Measurements from ENCODE around the gene LRCOL1. TPM values are rescaled to one million over a fixed set of nuclear protein-coding genes. Genes with fewer than 3 reads are reported as not detected.

The LRCOL1 gene
- total RNA-seq, 1 donor from 2014 or later: not detected

DNA sequence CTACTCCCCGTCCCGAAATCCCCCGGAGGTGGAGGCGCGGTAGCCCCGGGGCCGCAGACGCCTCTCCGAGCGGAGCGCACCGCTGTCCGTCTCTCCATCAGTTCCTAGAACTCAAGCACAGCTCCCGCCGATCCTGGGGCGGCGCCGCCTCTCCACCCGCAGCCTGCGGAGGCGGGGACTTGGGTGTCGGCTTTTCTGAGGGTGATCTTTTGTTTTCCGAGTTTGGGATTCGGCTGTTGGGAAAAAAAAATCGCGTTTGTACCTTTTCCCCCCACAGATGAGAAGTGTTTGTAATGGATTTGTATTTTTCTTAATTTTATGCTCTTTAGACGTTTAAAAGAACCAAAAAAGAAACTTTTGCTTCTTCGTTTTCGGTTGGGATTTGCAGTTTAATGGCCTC, 26.6 kb downstream of the LRCOL1 start:
- TF ChIP-seq POLR2AphosphoS5 (IDR thresholded peaks at IDR 0.05; ENCODE audit: insufficient read depth in 1 of 2, low read depth in 1 of 2) (no peak), POLR2A (IDR thresholded peaks at IDR 0.05) (no peak)
- TF ChIP-seq, protein P1, sequence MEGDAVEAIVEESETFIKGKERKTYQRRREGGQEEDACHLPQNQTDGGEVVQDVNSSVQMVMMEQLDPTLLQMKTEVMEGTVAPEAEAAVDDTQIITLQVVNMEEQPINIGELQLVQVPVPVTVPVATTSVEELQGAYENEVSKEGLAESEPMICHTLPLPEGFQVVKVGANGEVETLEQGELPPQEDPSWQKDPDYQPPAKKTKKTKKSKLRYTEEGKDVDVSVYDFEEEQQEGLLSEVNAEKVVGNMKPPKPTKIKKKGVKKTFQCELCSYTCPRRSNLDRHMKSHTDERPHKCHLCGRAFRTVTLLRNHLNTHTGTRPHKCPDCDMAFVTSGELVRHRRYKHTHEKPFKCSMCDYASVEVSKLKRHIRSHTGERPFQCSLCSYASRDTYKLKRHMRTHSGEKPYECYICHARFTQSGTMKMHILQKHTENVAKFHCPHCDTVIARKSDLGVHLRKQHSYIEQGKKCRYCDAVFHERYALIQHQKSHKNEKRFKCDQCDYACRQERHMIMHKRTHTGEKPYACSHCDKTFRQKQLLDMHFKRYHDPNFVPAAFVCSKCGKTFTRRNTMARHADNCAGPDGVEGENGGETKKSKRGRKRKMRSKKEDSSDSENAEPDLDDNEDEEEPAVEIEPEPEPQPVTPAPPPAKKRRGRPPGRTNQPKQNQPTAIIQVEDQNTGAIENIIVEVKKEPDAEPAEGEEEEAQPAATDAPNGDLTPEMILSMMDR (IDR thresholded peaks at IDR 0.05): no peak
- intact Hi-C loops (cut with DNase I): no loop called here
- H3K27me3 ChIP-seq: no peaks in the 10 kb centered on the region
- no peak for DNase-seq (ENCODE audit: extremely low spot score in 2 of 2)
- H3K4me3 ChIP-seq: peak overlapping the region; percentile 15 to 50
- H3K27ac ChIP-seq: no peak overlapping the region
- H3K36me3 ChIP-seq: peaks cover 0 to 6% of the 10 kb centered on the region in 2 donors
- no peaks in the 10 kb centered on the region for H3K4me1 ChIP-seq
- H3K9me3 ChIP-seq: no peaks in the 10 kb centered on the region

DNA sequence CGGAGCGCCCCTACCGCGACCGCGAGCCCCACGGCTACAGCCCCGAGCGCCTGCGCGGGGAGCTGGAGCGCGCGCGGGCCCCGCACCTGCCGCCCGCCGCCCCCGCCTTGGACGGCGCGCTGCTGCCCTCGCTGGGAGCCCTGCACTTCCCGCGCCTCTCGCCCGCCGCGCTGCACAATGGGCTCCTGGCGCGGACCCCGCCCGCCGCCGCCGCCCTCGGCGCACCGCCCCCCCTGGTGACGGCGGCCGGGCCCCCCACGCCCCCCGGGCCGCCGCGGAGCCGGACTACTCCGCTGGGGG, 27.0 kb downstream of the LRCOL1 start:
- intact Hi-C loops (cut with DNase I): no loop called here
- no peaks in the 10 kb centered on the region for H3K9me3 ChIP-seq
- no peaks in the 10 kb centered on the region for H3K27me3 ChIP-seq
- H3K36me3 ChIP-seq: peaks cover 0 to 6% of the 10 kb centered on the region in 2 donors
- no peak for TF ChIP-seq POLR2AphosphoS5 (IDR thresholded peaks at IDR 0.05; ENCODE audit: insufficient read depth in 1 of 2, low read depth in 1 of 2)
- TF ChIP-seq, protein P1 (IDR thresholded peaks at IDR 0.05): no peak
- no peak for TF ChIP-seq POLR2A (IDR thresholded peaks at IDR 0.05)
- no peaks in the 10 kb centered on the region for H3K4me1 ChIP-seq
- no peak for DNase-seq (ENCODE audit: extremely low spot score in 2 of 2)
- H3K27ac ChIP-seq: no peak overlapping the region
- H3K4me3 ChIP-seq: peak overlapping the region; percentile 45 to 50

DNA sequence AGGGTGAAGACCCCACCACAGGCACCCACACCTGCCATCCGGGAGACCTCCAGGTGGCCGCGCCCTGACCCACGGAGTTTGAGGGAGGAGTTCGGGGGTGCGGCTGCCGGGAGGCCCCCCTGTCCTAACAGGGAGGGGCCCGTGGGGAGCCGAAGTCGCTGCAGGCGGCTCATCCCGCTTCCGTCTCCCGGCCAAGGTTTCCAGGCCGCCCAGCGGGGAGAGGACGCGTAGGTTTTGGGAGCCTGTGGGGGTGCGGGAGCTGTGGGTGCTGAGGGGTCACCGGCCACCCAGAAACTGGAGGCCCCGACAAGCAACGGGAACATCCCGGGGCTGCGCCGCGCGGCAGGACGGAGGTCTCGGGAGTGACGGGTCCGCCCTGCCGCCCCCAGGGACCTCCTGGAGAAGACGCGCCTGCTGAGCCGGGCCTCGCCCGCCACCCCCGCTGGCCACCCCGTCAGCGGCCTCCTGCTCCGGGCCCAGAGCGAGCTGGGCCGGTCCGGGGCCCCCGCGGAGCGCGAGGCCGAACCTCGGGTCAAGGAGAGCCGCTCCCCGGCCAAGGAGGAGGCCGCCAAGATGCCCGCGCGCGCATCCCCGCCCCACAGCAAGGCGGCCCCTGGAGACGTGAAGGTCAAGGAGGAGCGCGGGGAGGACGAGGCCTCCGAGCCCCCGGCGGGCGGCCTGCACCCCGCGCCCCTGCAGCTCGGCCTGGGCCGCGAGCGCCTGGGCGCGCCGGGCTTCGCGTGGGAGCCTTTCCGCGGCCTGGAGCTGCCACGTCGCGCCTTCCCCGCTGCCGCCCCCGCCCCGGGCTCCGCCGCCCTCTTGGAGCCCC, 27.6 kb downstream of the LRCOL1 start:
- peak overlapping the region; percentile 45 for H3K27ac ChIP-seq

DNA sequence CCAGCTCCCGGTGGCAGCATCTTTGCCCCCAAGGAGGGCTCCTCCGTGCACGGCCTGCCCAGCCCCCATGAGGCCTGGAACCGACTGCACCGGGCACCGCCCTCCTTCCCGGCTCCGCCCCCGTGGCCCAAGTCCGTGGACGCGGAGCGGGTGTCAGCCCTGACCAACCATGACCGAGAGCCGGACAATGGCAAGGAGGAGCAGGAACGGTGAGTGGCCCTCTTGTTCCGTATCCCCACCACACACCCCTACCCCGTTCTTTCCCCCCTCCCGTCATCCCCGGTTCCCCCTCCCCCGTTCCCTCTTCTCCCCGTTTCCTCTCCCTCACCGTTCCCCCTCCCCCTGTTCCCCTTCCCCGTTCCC, 28.3 kb downstream of the LRCOL1 start:
- H3K27me3 ChIP-seq: no peaks in the 10 kb centered on the region
- no peak for DNase-seq (ENCODE audit: extremely low spot score in 2 of 2)
- H3K4me3 ChIP-seq: peak overlapping the region; percentile 45 to 50
- H3K36me3 ChIP-seq: peaks cover 0 to 6% of the 10 kb centered on the region in 2 donors
- intact Hi-C loops (cut with DNase I): no loop called here
- H3K4me1 ChIP-seq: no peaks in the 10 kb centered on the region
- peak in 1 of 2 donors; percentile 9 for TF ChIP-seq POLR2AphosphoS5 (IDR thresholded peaks at IDR 0.05; ENCODE audit: insufficient read depth in 1 of 2, low read depth in 1 of 2)
- TF ChIP-seq, protein P1 (IDR thresholded peaks at IDR 0.05): no peak
- H3K9me3 ChIP-seq: no peaks in the 10 kb centered on the region
- H3K27ac ChIP-seq: peak overlapping the region; percentile 45

More for the DNA sequence above, 27.6 kb downstream of the LRCOL1 start:
- no peak for DNase-seq (ENCODE audit: extremely low spot score in 2 of 2)
- Histone ChIP-seq H3K4me3 (peak overlapping the region; percentile 45 to 50), H3K9me3 (no peaks in the 10 kb centered on the region), H3K4me1 (no peaks in the 10 kb centered on the region), H3K27me3 (no peaks in the 10 kb centered on the region), H3K36me3 (peaks cover 0 to 6% of the 10 kb centered on the region in 2 donors)
- intact Hi-C loops (cut with DNase I): no loop called here
- TF ChIP-seq POLR2A (IDR thresholded peaks at IDR 0.05) (no peak), POLR2AphosphoS5 (IDR thresholded peaks at IDR 0.05; ENCODE audit: insufficient read depth in 1 of 2, low read depth in 1 of 2) (no peak)
- TF ChIP-seq, protein P1 (IDR thresholded peaks at IDR 0.05): no peak

DNA sequence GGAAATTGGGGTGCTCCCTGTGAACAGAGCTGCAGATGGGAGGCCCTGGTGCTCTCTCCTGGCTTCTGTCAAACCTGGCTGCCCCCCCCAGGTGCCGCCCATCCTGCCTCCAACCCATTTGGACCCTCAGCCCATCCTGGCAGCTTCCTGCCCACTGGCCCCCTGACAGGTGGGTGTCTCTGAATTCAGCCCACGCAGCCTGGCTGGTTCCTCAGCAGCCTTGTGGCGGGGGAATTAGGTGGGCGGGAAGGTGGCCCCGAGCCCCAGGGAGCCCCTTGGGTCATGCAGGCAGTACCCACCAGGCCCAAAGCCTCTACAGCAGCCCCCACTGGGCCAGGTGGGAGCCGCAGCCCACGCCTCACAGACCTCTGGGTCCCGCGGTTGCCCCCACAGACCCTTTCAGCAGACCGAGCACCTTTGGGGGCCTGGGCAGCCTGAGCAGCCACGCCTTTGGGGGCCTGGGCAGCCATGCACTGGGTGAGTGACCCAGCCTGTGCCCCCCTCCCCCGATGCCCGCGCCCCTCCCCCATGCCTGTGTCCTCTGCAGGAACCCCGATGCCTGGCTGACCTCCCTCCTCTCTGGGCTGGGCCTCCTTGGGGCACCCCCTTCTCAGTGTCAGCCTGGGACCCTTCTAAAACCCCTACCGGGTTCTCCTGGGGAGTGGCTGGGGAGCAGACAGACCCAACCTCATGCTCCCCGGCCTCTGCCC, 28.9 kb downstream of the LRCOL1 start:
- no peak overlapping the region for H3K27ac ChIP-seq
- H3K36me3 ChIP-seq: peaks cover 0 to 6% of the 10 kb centered on the region in 2 donors
- intact Hi-C loops (cut with DNase I): no loop called here

More for the DNA sequence above, 28.9 kb downstream of the LRCOL1 start:
- TF ChIP-seq, protein P1 (IDR thresholded peaks at IDR 0.05): no peak
- TF ChIP-seq POLR2AphosphoS5 (IDR thresholded peaks at IDR 0.05; ENCODE audit: insufficient read depth in 1 of 2, low read depth in 1 of 2): no peak
- Histone ChIP-seq H3K9me3 (no peaks in the 10 kb centered on the region), H3K27me3 (no peaks in the 10 kb centered on the region), H3K4me1 (no peaks in the 10 kb centered on the region), H3K4me3 (peak overlapping the region in 1 of 2 donors; percentile 45)
- DNase-seq (ENCODE audit: extremely low spot score in 2 of 2): no peak
